ENCODE measurements around the gene EMILIN1.

Gene EMILIN1

DNA sequence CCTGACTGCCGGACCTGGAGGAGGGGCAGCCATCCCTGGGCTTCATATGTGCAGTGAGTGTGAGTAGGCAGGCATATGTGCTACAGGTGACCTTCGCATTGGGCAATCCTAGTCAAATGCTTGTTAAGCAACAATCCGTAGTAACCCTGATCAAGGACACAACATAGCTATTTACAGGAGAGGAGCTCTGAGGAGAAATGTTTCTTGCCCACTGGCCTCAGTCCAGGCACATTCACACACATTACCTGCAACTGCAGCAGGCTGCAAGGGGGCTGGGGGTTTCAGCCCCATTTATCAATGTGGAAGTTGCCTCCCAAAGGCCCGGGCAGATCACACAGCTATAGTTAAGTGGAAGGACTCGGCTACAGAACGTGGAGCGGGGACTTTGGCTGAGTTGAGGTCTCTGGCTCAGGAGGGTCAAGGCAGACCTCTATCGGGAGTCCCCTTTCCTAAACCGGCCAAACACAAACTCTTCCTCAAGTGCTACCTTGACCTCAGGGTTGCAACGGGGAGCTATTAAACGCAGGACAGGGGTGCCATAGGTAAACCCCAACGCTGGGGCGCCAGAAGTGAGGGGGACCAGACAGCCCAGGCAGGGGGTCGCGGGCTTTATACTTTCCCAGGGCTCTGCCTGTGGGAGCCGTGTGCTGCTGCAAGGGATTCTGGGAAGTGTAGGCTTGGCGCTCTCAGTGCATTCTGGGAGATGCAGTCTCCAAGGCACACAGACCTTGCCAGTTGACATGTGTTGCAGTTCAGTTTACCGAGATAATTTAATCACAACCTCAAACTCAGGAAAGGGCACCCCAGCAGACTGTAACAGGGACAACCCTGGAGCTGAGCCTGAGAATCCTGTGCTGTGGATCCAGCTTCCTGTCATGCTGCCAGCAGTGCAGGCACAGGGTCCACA is 17.6 kb downstream of the EMILIN1 start:
- TF ChIP-seq, protein P1, sequence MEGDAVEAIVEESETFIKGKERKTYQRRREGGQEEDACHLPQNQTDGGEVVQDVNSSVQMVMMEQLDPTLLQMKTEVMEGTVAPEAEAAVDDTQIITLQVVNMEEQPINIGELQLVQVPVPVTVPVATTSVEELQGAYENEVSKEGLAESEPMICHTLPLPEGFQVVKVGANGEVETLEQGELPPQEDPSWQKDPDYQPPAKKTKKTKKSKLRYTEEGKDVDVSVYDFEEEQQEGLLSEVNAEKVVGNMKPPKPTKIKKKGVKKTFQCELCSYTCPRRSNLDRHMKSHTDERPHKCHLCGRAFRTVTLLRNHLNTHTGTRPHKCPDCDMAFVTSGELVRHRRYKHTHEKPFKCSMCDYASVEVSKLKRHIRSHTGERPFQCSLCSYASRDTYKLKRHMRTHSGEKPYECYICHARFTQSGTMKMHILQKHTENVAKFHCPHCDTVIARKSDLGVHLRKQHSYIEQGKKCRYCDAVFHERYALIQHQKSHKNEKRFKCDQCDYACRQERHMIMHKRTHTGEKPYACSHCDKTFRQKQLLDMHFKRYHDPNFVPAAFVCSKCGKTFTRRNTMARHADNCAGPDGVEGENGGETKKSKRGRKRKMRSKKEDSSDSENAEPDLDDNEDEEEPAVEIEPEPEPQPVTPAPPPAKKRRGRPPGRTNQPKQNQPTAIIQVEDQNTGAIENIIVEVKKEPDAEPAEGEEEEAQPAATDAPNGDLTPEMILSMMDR (conservative IDR thresholded peaks at IDR 0.05; ENCODE audit: low read length), result no peak
- DNase-seq (ENCODE audit: low read depth), result peak; percentile 57
- peak overlapping the region; percentile 22 for H3K4me3 ChIP-seq (ENCODE audit: low read length)

DNA sequence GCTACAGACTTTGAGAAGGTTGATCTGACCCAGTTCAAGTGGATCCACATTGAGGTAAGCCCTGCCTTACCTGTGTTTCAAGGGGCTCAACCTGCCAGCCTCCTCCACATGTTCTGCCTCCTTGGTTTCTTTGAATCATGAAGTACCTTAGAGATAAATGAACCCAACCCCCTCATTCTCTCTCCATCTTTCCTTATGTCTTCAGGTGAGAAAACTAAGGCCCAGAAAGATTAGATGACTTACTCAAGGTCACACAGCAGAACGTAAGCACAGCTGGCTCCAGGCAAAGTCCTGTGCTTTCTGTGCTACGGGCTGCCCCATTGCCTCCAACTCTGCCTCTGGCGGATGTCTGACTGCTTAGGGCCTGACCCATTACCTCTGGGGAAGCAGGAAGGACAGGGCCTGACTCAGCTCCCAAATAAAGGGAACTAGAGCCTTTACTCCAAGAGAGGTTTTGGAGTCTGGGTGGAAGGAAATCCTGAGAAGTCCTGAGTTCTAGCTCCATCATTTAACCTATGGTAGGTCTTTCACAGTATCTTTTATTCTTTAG is 18.4 kb downstream of the EMILIN1 start:
- TF ChIP-seq, protein P1 (conservative IDR thresholded peaks at IDR 0.05; ENCODE audit: low read length), result no peak
- no peak overlapping the region for H3K4me3 ChIP-seq (ENCODE audit: low read length)
- DNase-seq (ENCODE audit: low read depth), result no peak

DNA sequence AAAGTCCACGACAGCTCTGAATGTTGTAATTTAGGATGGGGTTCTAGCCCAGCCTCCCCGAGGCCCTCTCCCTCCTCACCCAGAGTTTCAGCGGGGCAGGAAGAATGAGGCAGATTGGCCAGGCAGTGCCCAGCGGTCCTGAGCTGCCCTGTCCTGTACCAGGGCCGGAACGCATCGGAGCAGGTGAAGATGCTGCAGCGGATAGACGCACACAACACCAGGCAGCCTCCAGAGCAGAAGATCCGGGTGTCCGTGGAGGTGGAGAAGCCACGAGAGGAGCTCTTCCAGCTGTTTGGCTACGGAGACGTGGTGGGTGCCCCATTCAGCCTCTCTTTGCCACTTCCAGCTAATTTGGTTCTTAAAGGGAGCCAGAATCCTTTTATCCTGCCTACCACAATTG is 18.9 kb downstream of the EMILIN1 start:
- no peak overlapping the region for H3K4me3 ChIP-seq (ENCODE audit: low read length)
- TF ChIP-seq, protein P1 (conservative IDR thresholded peaks at IDR 0.05; ENCODE audit: low read length), result no peak
- DNase-seq (ENCODE audit: low read depth), result no peak

DNA sequence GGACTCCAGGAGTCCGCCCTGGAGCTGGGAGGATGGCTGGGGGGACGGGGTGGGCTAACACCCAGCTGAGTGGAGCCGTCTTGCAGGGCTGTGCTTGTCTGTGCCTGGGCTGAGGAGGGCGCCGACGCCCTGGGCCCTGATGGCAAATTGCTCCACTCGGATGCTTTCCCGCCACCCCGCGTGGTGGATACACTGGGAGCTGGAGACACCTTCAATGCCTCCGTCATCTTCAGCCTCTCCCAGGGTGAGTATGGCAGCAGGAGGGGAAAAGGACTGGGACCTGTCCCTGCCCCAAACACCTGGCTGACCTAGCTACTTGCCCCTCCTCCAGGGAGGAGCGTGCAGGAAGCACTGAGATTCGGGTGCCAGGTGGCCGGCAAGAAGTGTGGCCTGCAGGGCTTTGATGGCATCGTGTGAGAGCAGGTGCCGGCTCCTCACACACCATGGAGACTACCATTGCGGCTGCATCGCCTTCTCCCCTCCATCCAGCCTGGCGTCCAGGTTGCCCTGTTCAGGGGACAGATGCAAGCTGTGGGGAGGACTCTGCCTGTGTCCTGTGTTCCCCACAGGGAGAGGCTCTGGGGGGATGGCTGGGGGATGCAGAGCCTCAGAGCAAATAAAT is 21.0 kb downstream of the EMILIN1 start:
- TF ChIP-seq, protein P1 (conservative IDR thresholded peaks at IDR 0.05; ENCODE audit: low read length), result no peak
- H3K4me3 ChIP-seq (ENCODE audit: low read length), result no peak overlapping the region
- DNase-seq (ENCODE audit: low read depth), result no peak

DNA sequence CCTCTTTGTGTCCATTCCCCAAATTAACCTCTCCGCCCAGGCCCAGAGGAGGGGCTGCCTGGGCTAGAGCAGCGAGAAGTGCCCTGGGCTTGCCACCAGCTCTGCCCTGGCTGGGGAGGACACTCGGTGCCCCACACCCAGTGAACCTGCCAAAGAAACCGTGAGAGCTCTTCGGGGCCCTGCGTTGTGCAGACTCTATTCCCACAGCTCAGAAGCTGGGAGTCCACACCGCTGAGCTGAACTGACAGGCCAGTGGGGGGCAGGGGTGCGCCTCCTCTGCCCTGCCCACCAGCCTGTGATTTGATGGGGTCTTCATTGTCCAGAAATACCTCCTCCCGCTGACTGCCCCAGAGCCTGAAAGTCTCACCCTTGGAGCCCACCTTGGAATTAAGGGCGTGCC is 21.6 kb downstream of the EMILIN1 start:
- TF ChIP-seq, protein P1 (conservative IDR thresholded peaks at IDR 0.05; ENCODE audit: low read length), result no peak
- no peak for DNase-seq (ENCODE audit: low read depth)
- H3K4me3 ChIP-seq (ENCODE audit: low read length), result no peak overlapping the region

DNA sequence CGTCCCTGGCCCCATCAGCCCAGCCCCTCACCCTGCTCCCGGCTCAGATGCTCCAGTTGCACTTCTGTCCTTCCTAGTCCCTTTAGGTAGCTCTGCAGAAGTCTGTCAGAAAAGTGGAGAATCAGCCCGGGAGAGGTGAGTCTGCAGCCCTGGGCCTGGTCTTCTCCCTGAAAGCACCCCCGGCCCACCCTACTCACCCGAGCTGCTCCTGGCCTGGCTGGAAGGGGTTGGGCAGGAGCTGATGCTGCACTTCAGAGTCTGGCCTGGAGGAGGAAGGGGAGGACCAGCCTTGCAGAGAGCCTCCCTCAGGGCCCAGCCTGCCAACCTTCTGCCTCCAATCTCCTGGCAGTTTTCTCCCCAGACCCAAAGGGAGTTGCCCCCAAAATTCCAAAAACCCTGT is 23.9 kb downstream of the EMILIN1 start:
- DNase-seq (ENCODE audit: low read depth), result no peak
- TF ChIP-seq, protein P1 (conservative IDR thresholded peaks at IDR 0.05; ENCODE audit: low read length), result no peak

More for the DNA sequence above, 23.9 kb downstream of the EMILIN1 start:
- no peak overlapping the region for H3K4me3 ChIP-seq (ENCODE audit: low read length)
